GM08714 (cell line): ENCODE data around the gene R3HDM2.

Source experiments
- H3K4me3 ChIP-seq: fragments of 200-500 bp; sonication (Bioruptor generic); 2 replicates; pipeline ENCODE4 v1.5.1; 2014; ENCODE audit warnings: mild to moderate bottlenecking, low read length, inconsistent platforms
- ZNF274 ChIP-seq: IDR thresholded peaks from 2 replicates; pipeline ENCODE4 v1.6.1; 2012; ENCODE audit warnings: mild to moderate bottlenecking, low read depth, low read length

R3HDM2 gene

GRCh38 chr12:57255916-57256315 is 174.9 kb downstream of the R3HDM2 start:
- no peak for TF ChIP-seq ZNF274
- H3K4me3 ChIP-seq: no peak overlapping the region

- no peak for TF ChIP-seq ZNF274
These were observed 176.2 kb downstream of the R3HDM2 start for GRCh38 chr12:57254506-57255280.

GRCh38 chr12:57250956-57251355 is 179.9 kb downstream of the R3HDM2 start, which contains the start of gene STAC3:
Gene STAC3, minus strand, starts transcription at chr12:57251187. Its CDS starts 1,551 bp downstream, at chr12:57249636.
- TF ChIP-seq ZNF274: no peak

More at GRCh38 chr12:57254506-57255280, 176.2 kb downstream of the R3HDM2 start:
- H3K4me3 ChIP-seq: no peak overlapping the region

GRCh38 chr12:57250541-57250940 is 180.3 kb downstream of the R3HDM2 start:
- TF ChIP-seq ZNF274: no peak

More at GRCh38 chr12:57250956-57251355, 179.9 kb downstream of the R3HDM2 start, which contains the start of gene STAC3:
- H3K4me3 ChIP-seq: no peak within 1 kb of the TSS

GRCh38 chr12:57248934-57249742 is 181.7 kb downstream of the R3HDM2 start:
- peak overlapping the region; percentile 28; the same call in 1 of the 2 replicates for H3K4me3 ChIP-seq
- TF ChIP-seq ZNF274: no peak

More at GRCh38 chr12:57250541-57250940, 180.3 kb downstream of the R3HDM2 start:
- H3K4me3 ChIP-seq: no peak overlapping the region

- no peak overlapping the region for H3K4me3 ChIP-seq
- no peak for TF ChIP-seq ZNF274
These were observed 183.8 kb downstream of the R3HDM2 start for GRCh38 chr12:57247041-57247440.

GRCh38 chr12:57244312-57244696 is 186.5 kb downstream of the R3HDM2 start:
- no peak overlapping the region for H3K4me3 ChIP-seq
- TF ChIP-seq ZNF274: no peak

- TF ChIP-seq ZNF274: no peak
- H3K4me3 ChIP-seq: peak overlapping the region; percentile 32; the same call in 1 of the 2 replicates
These were observed 187.1 kb downstream of the R3HDM2 start for GRCh38 chr12:57243521-57244311.

- peak overlapping the region; percentile 32; the same call in 1 of the 2 replicates for H3K4me3 ChIP-seq
- no peak for TF ChIP-seq ZNF274
These were observed 188.0 kb downstream of the R3HDM2 start for GRCh38 chr12:57242691-57243454.

- no peak for TF ChIP-seq ZNF274
- H3K4me3 ChIP-seq: no peak overlapping the region
These were observed 188.5 kb downstream of the R3HDM2 start for GRCh38 chr12:57242329-57242690.

GRCh38 chr12:57241402-57242310 is 189.2 kb downstream of the R3HDM2 start:
- H3K4me3 ChIP-seq: no peak overlapping the region
- TF ChIP-seq ZNF274: no peak

GRCh38 chr12:57240926-57241401 is 189.9 kb downstream of the R3HDM2 start:
- no peak overlapping the region; the same call in 1 of the 2 replicates for H3K4me3 ChIP-seq
- no peak for TF ChIP-seq ZNF274
